PC-3 (cell line): ENCODE measurements around the gene CDHR5. TPM values are rescaled to one million over a fixed set of nuclear protein-coding genes. Genes with fewer than 3 reads are reported as not detected.
"Not testable (repeated sequence)": the region's sequence is repeated elsewhere in the genome, so short reads cannot be mapped to it uniquely, and the experiment has no call there.

Experiments used
- ATAC-seq: fragments of 200-7000 bp; cut with Tn5 transposase; 2 replicates; pipeline ENCODE4 v1.9.1; 2020; ENCODE audit warnings: mild to moderate bottlenecking, moderate library complexity
- BruUV-seq: library from RNA; stranded (reverse); fragments of 400-500 nt; replicated peaks from 2 replicates; lab custom pipeline; 2021; lab: Mats Ljungman, UMichigan
- CTCF ChIA-PET: fragments of 300-600 bp; sonication (Branson Sonifier 250); formaldehyde crosslinking; loops from one replicate; lab custom pipeline; 2022; ENCODE audit warnings: antibody characterized with exemption; lab: Charles Lee
- POLR2A ChIA-PET: fragments of 300-600 bp; sonication (Branson Sonifier 250); formaldehyde crosslinking; loops from one replicate; lab custom pipeline; 2022; ENCODE audit warnings: antibody characterized with exemption; ENCODE audit not compliant: unreplicated experiment; lab: Charles Lee
- DNase-seq: peaks from one replicate; pipeline ENCODE4 v3.0.0-alpha.2; 2015
- H2AFZ ChIP-seq: fragments of 300-600 bp; sonication (generic); 2 replicates; pipeline ENCODE4 v1.6.0; 2016; ENCODE audit warnings: antibody characterized with exemption, low read length
- H3F3A ChIP-seq: fragments of 300-600 bp; sonication (generic); one replicate; pipeline ENCODE4 v1.6.0; 2017; ENCODE audit warnings: antibody characterized with exemption, low read length, control low read depth, mild to moderate bottlenecking; ENCODE audit not compliant: unreplicated experiment
- H3K27ac ChIP-seq: fragments of 300-600 bp; sonication (generic); 2 replicates; pipeline ENCODE4 v1.5.1; 2016; ENCODE audit warnings: mild to moderate bottlenecking, low read length
- H3K27me3 ChIP-seq: fragments of 300-600 bp; sonication (generic); 2 replicates; pipeline ENCODE4 v1.6.1; 2016; ENCODE audit warnings: low read length, mixed read lengths
- H3K36me3 ChIP-seq: fragments of 300-600 bp; sonication (generic); 2 replicates; pipeline ENCODE4 v1.6.1; 2016; ENCODE audit warnings: low read depth, mixed run types, low read length, mixed read lengths
- H3K4me1 ChIP-seq: fragments of 300-600 bp; sonication (generic); 2 replicates; pipeline ENCODE4 v1.5.1; 2016; ENCODE audit warnings: low read length; ENCODE audit not compliant: insufficient read depth
- H3K4me2 ChIP-seq: fragments of 300-600 bp; sonication (generic); 2 replicates; pipeline ENCODE4 v1.6.0; 2016; ENCODE audit warnings: low read length
- H3K4me3 ChIP-seq: fragments of 300-600 bp; sonication (generic); 2 replicates; pipeline ENCODE4 v1.5.1; 2016; ENCODE audit warnings: mild to moderate bottlenecking, low read length, mixed read lengths
- H3K79me2 ChIP-seq: fragments of 300-600 bp; sonication (generic); 2 replicates; pipeline ENCODE4 v1.6.1; 2017; ENCODE audit warnings: low read length, mixed read lengths
- H3K9ac ChIP-seq: fragments of 300-600 bp; sonication (generic); 2 replicates; pipeline ENCODE4 v1.6.0; 2016; ENCODE audit warnings: mild to moderate bottlenecking, low read length
- H3K9me2 ChIP-seq: fragments of 300-600 bp; sonication (generic); replicated peaks from 2 replicates; pipeline ENCODE4 v1.6.1; 2016; ENCODE audit warnings: mixed run types, low read length, mixed read lengths
- H3K9me3 ChIP-seq: fragments of 300-600 bp; sonication (generic); 2 replicates; pipeline ENCODE4 v1.6.1; 2016; ENCODE audit warnings: low read length, mixed read lengths
- H4K20me1 ChIP-seq: fragments of 300-600 bp; sonication (generic); 2 replicates; pipeline ENCODE4 v1.6.1; 2016; ENCODE audit warnings: low read length, mixed read lengths
- CTCF ChIP-seq: fragments of 300-600 bp; sonication (generic); conservative IDR thresholded peaks from 2 replicates; pipeline ENCODE4 v1.5.1; 2017; ENCODE audit warnings: antibody characterized with exemption, low read depth, mild to moderate bottlenecking, low read length
- EZH2 ChIP-seq: fragments of 300-600 bp; sonication (generic); IDR thresholded peaks from one replicate; pipeline ENCODE4 v1.6.1; 2017; ENCODE audit warnings: antibody characterized with exemption, mild to moderate bottlenecking, low read length; ENCODE audit not compliant: unreplicated experiment
- EZH2phosphoT487 ChIP-seq: fragments of 300-600 bp; sonication (generic); IDR thresholded peaks from 2 replicates; pipeline ENCODE4 v1.6.1; 2018; ENCODE audit warnings: mild to moderate bottlenecking, antibody characterized with exemption, low read length, borderline replicate concordance
- intact Hi-C: fragments of 100-400 bp; cut with micrococcal nuclease; formaldehyde crosslinking; loops from 2 replicates; pipeline ENCODE4 v1.9.0; 2023
- total RNA-seq: library from RNA; depleted of rRNA; stranded (reverse); fragments of >200 nt; gene quantifications from 2 replicates; pipeline ENCODE4 v1.2.3, GENCODE V29; 2014

CDHR5 gene
- total RNA-seq, 1 experiment from 2014 or later: not detected

DNA sequence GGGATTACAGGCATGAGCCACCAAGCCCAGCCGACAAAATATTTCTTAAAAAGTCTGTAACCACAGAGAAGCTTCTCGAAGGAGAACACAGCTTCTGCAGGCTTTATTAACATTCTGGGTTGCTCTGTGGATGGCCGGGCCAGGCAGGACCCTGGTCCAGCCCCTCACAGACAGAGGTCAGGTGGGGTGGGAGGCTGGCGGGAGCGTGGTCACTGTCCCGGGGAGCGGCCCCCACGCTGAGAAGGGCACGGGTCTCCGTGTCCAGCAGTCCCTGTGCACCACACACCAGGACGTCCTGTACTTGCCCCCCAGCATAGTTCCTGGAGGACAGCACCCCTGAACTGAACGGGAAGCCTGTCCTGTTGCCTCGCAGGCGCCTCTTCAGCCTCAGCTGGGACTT is 31.7 kb upstream of the CDHR5 start:
- no peaks in the 10 kb centered on the region for H3K27me3 ChIP-seq
- H3K27ac ChIP-seq: no peak overlapping the region
- H3K4me3 ChIP-seq: no peak overlapping the region
- ChIA-PET CTCF (no interaction called here), POLR2A (interaction anchor here (0.6 kb wide), 1 partner anchor 52 kb away, joined by 5 read pairs; no protein-coding TSS in a partner anchor)
- TF ChIP-seq EZH2phosphoT487: no peak
- no peak for TF ChIP-seq EZH2
- TF ChIP-seq CTCF: no peak
- no peaks in the 10 kb centered on the region for H4K20me1 ChIP-seq
- no peaks in the 10 kb centered on the region for H3K36me3 ChIP-seq
- no peak overlapping the region for H3K9ac ChIP-seq
- no peak overlapping the region for H3K4me2 ChIP-seq
- no peak for ATAC-seq
- DNase-seq: no peak
- H3K79me2 ChIP-seq: no peaks in the 10 kb centered on the region
- no peaks in the 10 kb centered on the region for H3K9me2 ChIP-seq
- H3K4me1 ChIP-seq: no peaks in the 10 kb centered on the region
- no TSS peak for BruUV-seq
- no peaks in the 10 kb centered on the region for H3K9me3 ChIP-seq
- intact Hi-C loops: no loop called here
- H3F3A ChIP-seq: no peaks in the 10 kb centered on the region
- no peak overlapping the region for H2AFZ ChIP-seq

GRCh38 chr11:655036-655726 is 30.4 kb upstream of the CDHR5 start:
- Histone ChIP-seq H3K4me1 (no peaks in the 10 kb centered on the region), H3K27me3 (no peaks in the 10 kb centered on the region), H3K9ac (no peak overlapping the region), H3K27ac (no peak overlapping the region), H3K4me2 (no peak overlapping the region), H3K79me2 (no peaks in the 10 kb centered on the region), H2AFZ (no peak overlapping the region), H3K4me3 (no peak overlapping the region), H3K9me3 (no peaks in the 10 kb centered on the region), H3F3A (no peaks in the 10 kb centered on the region), H3K36me3 (no peaks in the 10 kb centered on the region), H4K20me1 (no peaks in the 10 kb centered on the region), H3K9me2 (no peaks in the 10 kb centered on the region)
- ChIA-PET CTCF (no interaction called here), POLR2A (no interaction called here)
- peak; percentile 42 for DNase-seq
- BruUV-seq: no TSS peak
- intact Hi-C loops: no loop called here
- TF ChIP-seq EZH2phosphoT487: no peak
- ATAC-seq: peak; percentile 91

- ATAC-seq, H3K4me3 ChIP-seq, H3F3A ChIP-seq, H3K27me3 ChIP-seq, H3K4me2 ChIP-seq, H3K36me3 ChIP-seq, H3K9me2 ChIP-seq, POLR2A ChIA-PET, H3K4me1 ChIP-seq, intact Hi-C loops, H3K79me2 ChIP-seq, H3K9ac ChIP-seq, DNase-seq, BruUV-seq, H2AFZ ChIP-seq, H3K9me3 ChIP-seq, H4K20me1 ChIP-seq, CTCF ChIA-PET, H3K27ac ChIP-seq: not testable (repeated sequence)
These were observed 29.7 kb upstream of the CDHR5 start for GRCh38 chr11:654444-654843.

GRCh38 chr11:653837-654236 is 29.1 kb upstream of the CDHR5 start:
- H4K20me1 ChIP-seq: no peaks in the 10 kb centered on the region
- H3K4me3 ChIP-seq: no peak overlapping the region
- no peak overlapping the region for H3K27ac ChIP-seq
- intact Hi-C loops: no loop called here
- no peaks in the 10 kb centered on the region for H3K79me2 ChIP-seq
- no peaks in the 10 kb centered on the region for H3K27me3 ChIP-seq
- H3K9me2 ChIP-seq: no peaks in the 10 kb centered on the region
- no peaks in the 10 kb centered on the region for H3K9me3 ChIP-seq
- ATAC-seq: no peak
- no peaks in the 10 kb centered on the region for H3F3A ChIP-seq
- no TSS peak for BruUV-seq
- no peak overlapping the region for H3K9ac ChIP-seq
- ChIA-PET CTCF (no interaction called here), POLR2A (no interaction called here)
- H3K36me3 ChIP-seq: no peaks in the 10 kb centered on the region
- no peak overlapping the region for H2AFZ ChIP-seq
- TF ChIP-seq CTCF (no peak), EZH2phosphoT487 (no peak), EZH2 (no peak)
- no peak for DNase-seq
- H3K4me1 ChIP-seq: no peaks in the 10 kb centered on the region
- H3K4me2 ChIP-seq: no peak overlapping the region

- H3K4me1 ChIP-seq, H3K27ac ChIP-seq, H3K9ac ChIP-seq, H2AFZ ChIP-seq, BruUV-seq, H3K79me2 ChIP-seq, CTCF ChIA-PET, DNase-seq, ATAC-seq, H4K20me1 ChIP-seq, H3F3A ChIP-seq, H3K9me3 ChIP-seq, H3K36me3 ChIP-seq, H3K27me3 ChIP-seq, H3K9me2 ChIP-seq, H3K4me2 ChIP-seq, H3K4me3 ChIP-seq, intact Hi-C loops, POLR2A ChIA-PET: not testable (repeated sequence)
These were observed 28.4 kb upstream of the CDHR5 start for GRCh38 chr11:653136-653535.
